ACHN (cell line): ENCODE data around the gene CDC42BPA.
"Not testable (repeated sequence)": the region's sequence is repeated elsewhere in the genome, so short reads cannot be mapped to it uniquely, and the experiment has no call there.

Experiments used
- DNase-seq: peaks from one replicate; pipeline ENCODE4 v3.0.0-alpha.2; 2015
- in situ Hi-C: cut with HindIII; loops from 2 replicates; pipeline ENCODE4 v1.10.0; 2017; ENCODE audit warnings: low sequenced_read_pairs, low pct_ligation_motif_present, low pct_unique_long_range_greater_than_20kb

The CDC42BPA gene

DNA sequence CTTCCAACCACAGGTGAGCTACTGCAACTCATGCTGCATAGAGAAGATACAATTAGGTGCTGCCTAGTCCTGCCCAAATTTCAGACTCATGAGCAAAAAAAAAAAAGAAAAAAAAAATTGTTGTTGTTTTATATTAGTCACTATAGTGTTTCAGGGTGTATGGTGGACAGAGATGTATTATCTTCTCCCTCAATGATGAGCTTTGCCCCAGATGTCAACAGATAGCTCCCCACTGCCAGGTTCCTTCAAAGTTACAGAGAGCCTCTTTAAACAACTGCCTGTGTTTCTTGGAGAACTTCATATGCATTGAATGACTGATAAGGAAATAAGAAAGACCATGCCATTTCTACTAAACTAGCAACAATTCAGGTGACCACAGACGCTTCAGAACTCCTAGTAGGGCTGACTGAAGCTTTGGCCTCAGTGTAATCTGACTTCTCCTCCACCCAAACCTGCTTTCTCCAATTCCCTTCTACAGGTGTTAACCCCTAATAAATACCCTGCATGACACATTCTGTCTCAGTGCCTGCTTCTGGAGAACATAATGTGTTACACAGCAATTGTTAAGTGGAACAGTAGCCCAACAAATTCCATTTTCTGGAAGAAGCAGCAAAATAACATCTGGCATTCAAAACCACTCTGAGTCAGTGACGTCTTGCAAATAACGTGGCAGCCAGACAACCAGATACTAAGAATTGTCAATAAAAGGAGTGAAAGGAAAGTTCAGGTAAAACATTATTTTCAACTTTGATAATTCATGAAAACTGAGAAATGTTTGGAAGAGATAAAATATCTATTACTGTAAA is 147.7 kb downstream of the CDC42BPA start:
- no peak for DNase-seq
- in situ Hi-C loops = no loop called here

DNA sequence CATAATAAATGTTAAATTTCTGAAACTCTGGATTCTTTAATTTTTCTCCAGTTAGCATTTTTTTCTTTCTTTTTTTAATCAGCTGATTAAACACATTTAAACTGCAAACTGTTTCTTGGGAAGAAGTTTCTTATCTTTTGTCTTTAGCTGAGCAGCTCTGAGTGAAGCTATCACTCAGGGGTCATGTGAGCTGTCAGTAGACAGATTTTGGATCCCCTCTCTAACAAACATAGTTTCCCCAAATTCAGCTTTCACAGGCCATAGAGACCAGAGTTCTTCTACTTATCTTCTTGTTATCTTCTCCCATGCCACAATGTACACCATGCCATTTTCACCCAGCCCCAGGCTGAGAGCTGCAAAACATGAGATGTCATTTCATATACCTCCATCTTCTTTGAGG is 148.9 kb downstream of the CDC42BPA start:
- no peak for DNase-seq
- in situ Hi-C loops = no loop called here

DNA sequence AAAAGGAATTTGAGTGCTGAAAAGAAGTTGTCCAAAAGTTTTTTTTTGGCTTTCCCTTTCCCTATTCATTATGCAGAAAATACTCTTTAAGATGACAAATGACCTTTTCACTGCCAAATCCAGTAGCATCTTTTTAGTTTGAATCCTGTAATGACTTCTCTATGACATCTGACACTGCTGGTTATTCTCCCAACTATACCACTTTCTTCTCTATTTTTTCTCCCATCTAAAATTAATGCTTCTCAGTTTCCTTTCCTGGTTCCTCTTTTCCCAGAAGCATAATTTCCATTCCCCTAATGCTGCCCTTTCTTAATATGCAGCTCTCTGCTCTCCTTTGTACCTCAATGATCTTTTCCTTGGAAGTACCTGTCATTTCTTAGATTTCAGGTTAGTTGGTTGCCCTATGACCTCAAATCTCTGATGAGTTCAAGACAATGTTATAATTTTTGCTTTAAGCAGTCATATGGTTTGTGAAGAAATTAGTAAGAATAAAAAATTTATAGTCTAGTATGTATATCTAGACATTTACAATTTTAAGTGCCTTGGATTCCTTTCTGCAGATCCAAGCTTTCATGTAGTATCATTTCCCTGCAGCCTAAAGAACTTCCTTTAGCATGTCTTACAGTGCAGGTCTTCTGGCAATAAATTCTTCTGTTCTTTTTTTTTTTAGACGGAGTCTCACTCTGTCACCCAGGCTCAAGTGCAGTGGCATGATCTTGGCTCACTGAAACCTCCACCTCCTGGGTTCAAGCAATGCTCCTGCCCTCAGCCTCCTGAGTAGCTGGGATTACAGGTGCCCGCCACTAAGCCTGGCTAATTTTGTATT is 150.8 kb downstream of the CDC42BPA start:
- in situ Hi-C loops = no loop called here
- no peak for DNase-seq

DNA sequence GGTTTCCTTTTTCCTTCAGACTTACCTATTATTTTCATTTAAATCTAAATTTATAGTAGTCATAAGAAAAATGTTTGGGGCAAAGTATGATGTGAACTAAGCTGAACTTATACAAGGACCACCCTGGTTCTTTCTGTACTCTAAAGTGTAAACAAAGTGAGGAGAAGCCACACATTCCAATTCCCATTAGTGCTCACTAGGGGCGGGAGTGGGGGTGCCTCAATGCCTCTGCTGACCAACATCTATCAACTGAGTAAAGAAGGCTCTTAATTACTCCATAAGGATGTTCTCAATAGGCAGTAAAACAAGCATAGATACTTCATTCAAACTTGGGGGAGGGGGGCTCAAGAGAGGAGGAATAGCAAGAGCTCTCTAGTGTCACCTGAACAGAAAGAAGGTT is 151.7 kb downstream of the CDC42BPA start:
- DNase-seq = no peak
- in situ Hi-C loops = no loop called here

DNA sequence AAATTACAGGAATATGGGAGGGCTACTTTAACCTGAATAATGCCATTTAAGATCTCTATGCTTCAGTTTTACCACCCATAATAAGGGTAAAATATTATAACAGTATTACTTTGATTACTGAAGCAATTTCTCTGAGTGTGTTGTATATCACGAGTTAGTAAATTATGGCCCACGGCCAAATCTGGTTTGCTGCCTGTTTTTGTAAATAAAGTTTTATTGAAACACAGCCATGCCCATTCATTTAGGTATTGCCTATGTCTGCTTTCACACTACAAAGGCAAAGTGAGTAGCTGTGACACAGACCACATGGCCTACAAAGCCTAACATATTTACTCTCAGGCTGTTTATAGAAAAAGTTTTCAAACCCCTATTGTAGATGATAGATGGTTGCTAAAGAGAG is 156.8 kb downstream of the CDC42BPA start:
- DNase-seq = no peak
- in situ Hi-C loops = no loop called here

DNA sequence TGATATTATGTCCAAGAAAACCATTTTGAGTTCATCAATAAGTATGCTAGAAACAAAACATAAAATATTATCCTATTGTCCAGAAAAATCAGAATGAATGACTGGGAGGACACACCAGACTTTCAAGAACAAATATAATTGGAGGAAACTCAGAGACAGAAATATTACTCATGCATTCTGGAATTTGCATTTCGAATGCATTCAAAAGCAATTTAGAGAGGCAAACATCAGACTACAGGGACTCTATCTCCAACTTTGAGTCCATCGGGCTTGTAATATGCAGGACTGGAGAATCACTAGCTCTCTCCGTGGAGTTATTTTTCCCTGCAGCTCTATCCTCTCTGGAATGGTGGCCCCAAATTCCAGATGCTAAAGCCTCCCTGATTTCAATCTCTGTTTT is 161.8 kb downstream of the CDC42BPA start:
- in situ Hi-C loops = no loop called here
- DNase-seq = no peak

DNA sequence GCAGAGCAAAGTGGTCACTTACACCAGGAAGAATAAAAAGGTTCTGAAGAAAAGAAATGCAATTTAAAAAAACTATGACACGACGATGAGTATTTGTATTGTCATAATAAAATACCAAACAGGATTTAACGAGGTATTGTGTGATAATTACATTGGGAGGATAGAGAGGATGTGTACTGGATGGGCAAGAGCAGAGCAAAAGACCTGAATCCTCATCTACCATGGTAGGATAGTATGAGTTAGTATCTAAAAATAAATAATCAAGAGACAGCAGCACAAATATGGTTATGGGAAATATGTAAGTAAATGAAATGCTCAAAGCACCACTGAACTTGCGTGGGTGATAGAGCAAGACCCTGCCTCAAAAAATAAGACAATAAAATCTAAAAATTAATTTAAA is 162.6 kb downstream of the CDC42BPA start:
- in situ Hi-C loops = no loop called here
- no peak for DNase-seq

DNA sequence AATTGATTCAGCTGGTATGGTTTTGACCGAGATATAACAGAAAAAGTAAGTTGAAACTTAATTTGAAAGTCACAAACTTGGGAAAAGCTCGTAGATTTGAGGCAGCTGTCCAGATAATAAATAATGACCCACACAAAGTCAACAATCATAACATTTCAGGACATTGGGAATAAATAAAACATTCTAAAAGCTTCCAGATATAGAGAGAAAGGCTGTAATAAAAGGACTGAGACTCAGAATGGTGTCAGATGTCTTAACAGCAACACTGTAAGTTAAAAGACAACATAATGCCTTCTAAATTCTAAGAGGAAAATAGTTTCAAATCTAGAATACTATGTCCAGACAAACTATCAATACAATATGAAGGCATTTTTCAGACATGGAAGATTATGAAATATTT is 163.3 kb downstream of the CDC42BPA start:
- in situ Hi-C loops = no loop called here
- no peak for DNase-seq

DNA sequence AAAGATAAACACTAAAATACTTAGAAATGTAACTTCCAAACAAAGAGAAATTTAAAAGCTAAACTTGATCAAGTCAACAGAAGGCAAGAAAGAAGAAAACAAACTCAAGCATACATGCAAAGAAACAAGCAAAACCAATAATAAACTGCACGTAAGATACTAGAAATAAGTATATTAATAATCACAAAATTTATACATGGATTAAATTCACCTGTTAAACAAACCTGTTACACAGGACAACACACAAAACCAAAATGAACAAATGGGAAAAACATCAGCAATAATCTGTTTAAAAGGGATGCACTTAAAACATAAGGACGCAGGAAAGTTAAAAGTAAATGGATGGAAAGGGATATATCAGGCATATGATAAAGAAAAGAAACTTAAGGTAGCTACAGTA is 165.8 kb downstream of the CDC42BPA start:
- no peak for DNase-seq
- in situ Hi-C loops = no loop called here

DNA sequence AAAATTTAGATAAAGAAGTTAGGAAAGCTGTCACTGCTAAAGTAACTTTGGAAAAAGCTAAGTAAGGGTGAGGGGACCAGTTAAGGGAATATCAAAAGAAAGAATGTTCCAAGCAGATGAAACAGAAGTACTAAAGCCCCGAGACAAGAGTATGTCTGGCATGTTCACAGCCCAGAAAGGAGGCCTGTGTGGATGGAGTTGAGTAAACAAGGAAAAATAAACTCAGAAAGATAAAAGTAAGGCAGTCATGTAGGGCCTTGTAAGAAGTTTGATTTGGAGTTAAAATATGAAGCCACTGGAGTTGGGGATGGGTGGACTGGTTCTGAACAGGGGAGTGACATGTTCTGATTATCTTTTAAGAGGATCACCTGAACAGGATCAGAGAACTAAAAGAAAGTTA is 177.9 kb downstream of the CDC42BPA start:
- DNase-seq = no peak
- in situ Hi-C loops = loop anchor here (25.0 kb wide), 1 partner anchor 297 kb away; no protein-coding TSS in a partner anchor

DNA sequence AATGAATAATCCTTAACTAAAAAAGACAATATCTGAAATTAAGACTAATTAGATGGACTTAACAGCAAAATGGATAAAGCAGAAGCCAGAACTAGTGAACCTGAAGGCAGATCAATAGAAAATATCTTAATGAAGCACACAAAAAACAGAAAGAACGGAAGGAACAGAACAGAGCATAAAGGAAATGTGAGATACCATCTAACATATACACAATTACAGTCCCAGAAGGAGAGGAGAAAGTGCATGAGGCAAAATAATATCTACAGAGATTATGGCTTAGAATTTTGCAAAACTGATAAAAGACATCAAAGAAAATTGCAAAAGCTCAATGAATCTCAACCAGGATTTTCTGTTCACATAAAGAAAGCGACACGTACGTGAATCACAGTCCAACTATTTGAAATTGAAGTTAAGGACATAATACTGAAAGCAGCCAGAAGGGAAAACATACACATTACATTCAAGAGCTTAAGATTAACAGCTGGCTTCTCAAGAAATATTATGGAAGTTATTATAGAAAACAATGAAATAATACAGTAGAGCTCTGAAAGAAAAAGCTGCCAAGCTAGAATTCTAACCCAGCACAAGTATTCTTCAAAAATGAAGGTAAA is 182.0 kb downstream of the CDC42BPA start:
- no peak for DNase-seq
- in situ Hi-C loops = loop anchor here (25.0 kb wide), 1 partner anchor 301 kb away; no protein-coding TSS in a partner anchor

DNA sequence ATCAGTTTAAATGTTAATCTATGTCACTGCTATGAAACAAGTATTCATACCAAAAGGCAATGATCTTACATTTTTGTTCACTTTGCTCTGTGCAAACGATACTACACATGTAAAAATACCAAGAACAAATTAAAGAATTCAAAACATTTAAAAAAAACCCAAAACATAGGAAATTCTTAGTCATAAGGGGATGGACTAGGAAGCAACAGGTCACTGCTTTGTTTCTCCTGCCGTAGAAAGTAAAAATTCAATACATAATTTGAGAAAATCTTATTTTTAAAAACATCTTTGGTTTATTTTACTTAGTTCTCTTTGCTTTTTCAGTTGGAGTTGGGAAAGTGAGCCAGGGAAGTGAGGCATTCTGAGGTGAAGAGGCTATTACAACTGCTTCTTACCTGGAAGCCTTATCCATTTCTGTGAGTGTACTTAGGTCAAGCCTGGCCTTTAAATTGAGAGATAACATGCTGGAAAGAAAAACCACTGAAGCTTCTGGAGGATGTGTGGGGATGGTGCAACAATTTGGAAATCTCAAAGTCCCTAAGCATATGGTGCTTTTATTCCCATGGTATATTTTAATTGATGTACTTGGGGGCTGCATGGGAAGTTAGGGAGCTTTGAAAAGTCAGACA is 183.5 kb downstream of the CDC42BPA start:
- DNase-seq = no peak
- in situ Hi-C loops = loop anchor here (25.0 kb wide), 1 partner anchor 303 kb away; no protein-coding TSS in a partner anchor

DNA sequence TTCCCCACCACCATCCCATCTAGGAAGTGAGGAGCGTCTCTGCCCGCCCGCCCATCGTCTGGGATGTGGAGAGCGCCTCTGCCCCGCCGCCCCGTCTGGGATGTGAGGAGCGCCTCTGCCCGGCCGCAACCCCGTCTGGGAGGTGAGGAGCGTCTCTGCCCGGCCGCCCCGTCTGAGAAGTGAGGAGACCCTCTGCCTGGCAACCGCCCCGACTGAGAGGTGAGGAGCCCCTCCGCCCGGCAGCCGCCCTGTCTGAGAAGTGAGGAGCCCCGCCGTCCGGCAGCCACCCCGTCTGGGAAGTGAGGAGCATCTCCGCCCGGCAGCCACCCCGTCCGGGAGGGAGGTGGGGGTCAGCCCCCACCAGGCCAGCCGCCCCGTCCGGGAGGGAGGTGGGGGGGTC is 185.6 kb downstream of the CDC42BPA start:
- not testable (repeated sequence) for DNase-seq
- in situ Hi-C loops = loop anchor here (25.0 kb wide), 1 partner anchor 305 kb away; no protein-coding TSS in a partner anchor

DNA sequence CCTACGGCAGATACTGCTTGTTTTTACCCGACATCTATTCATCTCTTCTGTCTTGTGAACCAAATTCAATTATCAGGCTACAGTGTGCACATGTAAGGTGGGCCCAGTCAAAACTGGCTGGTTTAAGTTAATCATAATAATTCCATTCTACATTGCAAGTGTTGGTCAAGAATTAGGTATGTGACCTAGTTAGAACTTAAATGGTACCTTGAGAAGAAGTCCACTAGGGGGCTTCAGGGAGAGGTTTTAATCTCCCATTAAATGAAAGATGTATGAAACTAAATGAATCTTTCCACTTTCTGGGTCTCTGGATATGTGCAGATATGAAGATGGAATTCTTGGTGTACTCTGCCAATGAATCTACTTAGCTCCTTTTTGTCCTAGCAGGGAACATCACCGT is 187.1 kb downstream of the CDC42BPA start:
- in situ Hi-C loops = loop anchor here (25.0 kb wide), 1 partner anchor 306 kb away; no protein-coding TSS in a partner anchor
- peak; percentile 54 for DNase-seq

DNA sequence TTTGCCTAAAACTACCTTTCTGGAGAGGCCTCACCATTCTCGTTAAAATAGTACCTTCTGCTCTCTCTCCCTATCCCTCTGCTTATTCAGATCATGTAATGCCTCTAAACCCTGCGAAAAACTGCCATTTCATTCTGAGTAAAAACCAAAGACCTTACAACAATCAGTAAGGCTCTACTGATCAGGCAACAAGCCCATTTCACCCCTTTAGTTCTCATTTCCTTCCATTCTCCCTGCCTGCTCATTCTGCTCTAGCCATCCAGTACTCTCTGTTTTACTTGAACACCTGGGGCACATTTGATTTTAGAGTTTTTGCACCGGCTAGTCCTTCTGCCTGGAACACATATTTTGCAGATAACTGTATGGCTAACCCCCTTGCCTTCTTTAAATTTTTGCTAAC is 190.4 kb downstream of the CDC42BPA start:
- DNase-seq = no peak
- in situ Hi-C loops = loop anchor here (25.0 kb wide), 1 partner anchor 309 kb away; no protein-coding TSS in a partner anchor

DNA sequence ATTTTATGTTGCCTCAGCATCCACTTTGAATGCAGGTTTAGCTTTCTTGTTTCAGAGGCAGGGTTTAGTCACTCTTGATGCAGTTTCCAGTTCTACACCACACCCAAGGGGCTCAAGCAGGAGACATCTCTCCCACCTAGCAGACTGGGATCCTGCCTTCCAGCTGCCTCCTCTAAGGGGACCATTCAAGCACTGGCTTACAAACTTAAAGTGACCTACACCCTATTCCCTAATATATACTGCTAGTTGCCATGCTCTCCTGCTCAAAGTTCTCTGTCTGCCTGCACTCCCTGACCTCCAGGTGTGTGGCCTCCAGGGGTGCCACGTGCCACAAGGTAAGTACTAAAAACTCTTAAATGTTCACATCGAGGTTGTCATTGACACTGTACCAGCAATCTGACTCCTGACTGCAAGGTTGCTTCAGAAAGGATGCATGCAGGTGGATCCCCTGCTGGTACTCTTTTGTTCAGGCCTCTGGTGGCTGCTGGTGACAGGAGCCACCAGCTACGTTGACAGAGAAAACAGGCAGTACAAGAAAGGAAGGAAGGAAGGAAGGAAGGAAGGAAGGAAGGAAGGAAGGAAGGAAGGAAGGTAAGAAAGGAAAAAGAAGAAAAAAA is 192.3 kb downstream of the CDC42BPA start:
- DNase-seq = no peak
- in situ Hi-C loops = loop anchor here (25.0 kb wide), 1 partner anchor 311 kb away; no protein-coding TSS in a partner anchor

DNA sequence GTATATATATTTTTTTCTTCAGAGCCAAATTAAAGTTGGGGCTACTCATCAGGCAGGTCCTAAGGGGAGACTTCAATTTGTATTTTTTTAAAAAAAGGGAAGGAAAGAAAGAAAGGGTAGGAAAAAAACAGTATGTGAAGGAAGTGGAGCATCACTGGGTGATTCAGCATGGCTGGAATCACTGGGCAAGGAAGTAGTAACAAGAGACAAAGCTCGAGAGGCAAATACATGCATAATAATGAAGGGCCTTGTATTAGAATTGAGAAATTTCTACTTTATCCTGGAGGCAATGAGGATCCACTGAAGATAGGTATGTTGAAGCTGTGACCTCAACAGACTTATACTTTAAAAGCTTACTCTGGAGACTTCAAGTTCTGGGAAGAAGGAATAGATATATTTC is 193.8 kb downstream of the CDC42BPA start:
- DNase-seq = no peak
- in situ Hi-C loops = no loop called here

DNA sequence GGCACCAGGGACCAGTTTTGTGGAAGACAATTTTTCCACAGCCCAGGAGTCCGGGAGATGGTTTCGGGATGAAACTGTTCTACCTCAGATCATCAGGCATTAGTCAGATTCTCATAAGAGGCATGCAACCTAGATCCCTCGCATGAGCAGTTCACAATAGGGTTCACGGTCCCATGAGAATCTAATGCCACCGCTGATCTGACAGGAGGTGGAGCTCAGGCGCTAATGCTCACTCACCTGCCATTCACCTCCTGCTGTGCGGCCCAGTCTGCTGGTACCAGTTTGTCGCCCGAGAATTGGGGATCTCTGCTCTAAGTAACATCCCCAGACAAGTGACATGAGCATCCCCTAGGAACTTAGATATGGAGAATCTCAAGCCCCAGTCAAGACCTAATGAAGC is 197.5 kb downstream of the CDC42BPA start:
- DNase-seq = no peak

More for the DNA sequence above, 197.5 kb downstream of the CDC42BPA start:
- in situ Hi-C loops = no loop called here
